ENCODE data around the gene DLEU7.

DLEU7 gene

GRCh38 chr13:50843257-50844083, at the start of gene DLEU7:
TSS of gene DLEU7 (minus strand) at chr13:50843692. CDS start at chr13:50843646, 46 bp downstream.
- DNase-seq (ENCODE audit: low read depth): no peak

DNA sequence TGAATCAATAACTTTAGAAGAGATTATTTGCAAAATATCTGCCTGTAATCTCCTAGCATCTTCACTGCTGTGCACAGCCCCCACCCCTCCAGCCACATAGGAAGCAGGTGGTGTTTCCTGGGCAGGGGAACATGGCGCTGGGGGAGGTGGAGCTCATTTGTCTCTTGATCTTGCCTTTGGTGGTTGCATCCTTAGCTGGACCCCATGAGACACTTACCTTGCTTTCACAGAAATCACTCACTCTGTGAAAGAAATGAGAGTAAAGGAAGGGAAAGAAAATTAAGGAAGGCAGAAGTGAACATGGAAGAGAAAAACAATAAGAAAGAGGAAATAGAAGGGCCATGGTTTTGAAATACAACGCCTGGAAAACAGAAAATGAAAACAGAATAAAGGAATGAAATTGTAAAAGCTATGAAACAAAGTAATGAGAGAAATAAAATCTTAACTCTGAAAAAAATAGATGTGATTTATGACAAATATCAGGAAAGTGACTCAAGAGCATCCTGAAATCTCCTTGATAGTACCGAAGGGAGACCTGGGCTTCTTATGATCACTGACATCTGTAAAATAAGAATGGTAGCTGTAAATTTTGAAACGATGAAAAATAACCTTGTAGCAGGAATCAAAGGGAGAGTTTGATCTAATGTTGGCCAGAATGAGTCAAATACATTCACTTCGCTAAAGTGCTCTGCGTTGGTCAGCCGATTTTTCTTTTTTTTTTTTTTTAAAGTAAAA, 48.9 kb upstream of the DLEU7 start:
- DNase-seq (ENCODE audit: low read depth): no peak

DNA sequence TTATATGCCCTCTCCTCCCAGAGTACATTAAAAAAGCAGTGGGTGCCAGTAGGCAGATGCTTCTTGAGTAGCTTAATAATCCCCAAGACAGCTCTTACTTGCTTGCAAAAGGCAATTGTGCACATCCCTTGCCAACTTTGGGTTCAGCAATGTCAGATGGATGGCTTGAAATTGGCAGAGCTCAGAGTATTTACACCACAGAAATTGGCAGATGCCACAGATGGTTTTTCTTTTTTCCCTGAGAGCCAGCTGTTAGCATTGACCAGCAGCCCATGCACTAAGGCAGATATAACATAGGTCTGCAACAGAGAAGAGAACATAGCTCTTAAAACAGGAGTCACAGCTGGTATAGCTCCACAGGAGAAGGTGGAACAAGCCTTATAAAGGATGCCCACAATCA, 47.7 kb upstream of the DLEU7 start:
- DNase-seq (ENCODE audit: low read depth): no peak

- DNase-seq (ENCODE audit: low read depth): no peak
These were observed 45.8 kb upstream of the DLEU7 start for GRCh38 chr13:50889317-50889716.

DNA sequence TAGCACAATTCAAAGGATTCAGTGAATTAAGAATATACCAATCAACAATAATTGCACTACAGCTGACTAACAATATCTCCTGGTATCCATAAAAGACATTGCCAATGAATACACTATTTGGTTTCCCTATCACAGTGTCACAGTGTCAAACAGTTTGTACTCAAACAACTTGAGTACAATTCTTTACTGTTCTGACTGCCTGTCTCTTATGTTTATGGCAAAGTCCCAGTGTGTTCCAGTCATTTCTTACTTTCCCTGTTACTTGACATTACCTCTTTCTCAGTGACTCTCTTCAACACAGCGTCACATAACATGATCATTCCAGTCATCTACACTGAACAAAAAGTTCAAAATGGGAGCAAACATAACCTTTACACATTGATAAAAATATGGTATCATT, 44.9 kb upstream of the DLEU7 start:
- no peak for DNase-seq (ENCODE audit: low read depth)

GRCh38 chr13:50887151-50887550, 43.7 kb upstream of the DLEU7 start:
- DNase-seq (ENCODE audit: low read depth): no peak

DNA sequence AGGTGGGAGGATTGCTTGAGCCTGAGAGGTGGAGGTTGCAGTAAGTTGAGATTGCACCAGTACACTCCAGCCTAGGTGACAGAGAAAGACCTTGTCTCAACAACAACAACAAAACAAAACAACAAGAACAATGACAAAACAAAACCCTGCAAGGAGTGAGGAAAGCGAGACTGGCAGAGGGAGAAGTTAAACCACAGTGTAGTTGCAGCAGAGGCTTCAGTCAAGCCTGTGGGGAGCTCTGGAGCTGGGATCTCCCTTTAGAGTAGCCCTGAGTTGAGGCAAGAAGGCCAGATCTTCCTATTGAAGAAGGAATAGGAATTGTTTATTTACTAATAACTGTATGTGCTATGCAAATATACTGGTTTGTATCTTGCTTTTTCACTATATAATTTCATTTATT, 40.8 kb upstream of the DLEU7 start:
- no peak for DNase-seq (ENCODE audit: low read depth)

GRCh38 chr13:50883728-50884127, 40.2 kb upstream of the DLEU7 start:
- no peak for DNase-seq (ENCODE audit: low read depth)

GRCh38 chr13:50882816-50883435, 39.4 kb upstream of the DLEU7 start:
- DNase-seq (ENCODE audit: low read depth): no peak

GRCh38 chr13:50873991-50874390, 30.5 kb upstream of the DLEU7 start:
- no peak for DNase-seq (ENCODE audit: low read depth)

DNA sequence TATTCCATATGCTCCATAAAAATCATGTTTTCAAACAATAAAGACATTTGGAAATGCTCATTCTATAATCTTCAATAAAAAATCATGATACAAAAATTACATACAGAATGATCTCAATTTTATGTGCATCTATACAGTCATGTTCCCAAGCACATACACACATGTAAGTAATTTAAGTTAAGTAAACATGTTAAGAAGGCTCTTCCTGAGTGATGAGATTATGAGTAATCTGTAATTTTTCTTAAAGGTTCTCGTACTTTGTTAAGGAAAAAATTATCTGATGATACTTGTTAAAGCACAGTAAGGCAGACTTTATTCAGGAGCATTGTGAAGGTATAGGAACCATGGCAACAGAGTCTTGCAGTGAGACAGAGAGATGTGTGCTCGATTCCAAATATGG, 30.0 kb upstream of the DLEU7 start:
- DNase-seq (ENCODE audit: low read depth): no peak

DNA sequence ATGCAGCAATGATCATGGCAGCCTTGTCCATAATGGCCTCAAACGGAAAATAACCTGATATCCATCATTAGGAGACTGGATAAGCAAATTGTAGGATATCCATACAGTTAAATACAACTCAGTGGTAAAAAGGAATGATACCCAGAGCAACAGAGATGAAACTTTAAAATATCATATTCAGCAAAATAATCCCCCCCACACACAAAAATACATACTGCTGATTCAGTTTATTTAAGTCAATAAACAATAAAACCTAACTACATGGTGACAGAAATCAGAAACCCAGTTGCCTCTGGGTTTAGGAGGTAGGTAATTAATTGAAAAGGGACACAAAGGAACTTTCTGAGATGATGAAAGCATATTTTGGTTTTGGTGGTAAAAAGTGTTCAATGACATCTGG, 27.9 kb upstream of the DLEU7 start:
- DNase-seq (ENCODE audit: low read depth): no peak

DNA sequence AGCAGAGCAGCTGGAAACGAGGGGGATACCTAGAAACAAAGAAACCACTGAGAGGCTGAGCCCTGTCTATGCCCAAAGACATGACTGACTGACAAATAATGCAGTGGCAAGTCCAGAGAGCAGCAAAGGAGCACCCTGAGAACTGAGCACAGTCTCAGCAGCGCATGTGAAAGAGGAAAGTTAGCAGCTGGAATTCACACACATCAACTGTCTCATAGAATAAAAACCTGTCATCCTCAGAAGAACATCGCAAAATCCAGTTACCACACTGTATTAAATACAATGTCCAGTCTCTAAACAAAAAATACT, 24.1 kb upstream of the DLEU7 start:
- DNase-seq (ENCODE audit: low read depth): no peak

GRCh38 chr13:50866817-50867636, 23.5 kb upstream of the DLEU7 start:
- no peak for DNase-seq (ENCODE audit: low read depth)

GRCh38 chr13:50864492-50864891, 21.0 kb upstream of the DLEU7 start:
- DNase-seq (ENCODE audit: low read depth): no peak

DNA sequence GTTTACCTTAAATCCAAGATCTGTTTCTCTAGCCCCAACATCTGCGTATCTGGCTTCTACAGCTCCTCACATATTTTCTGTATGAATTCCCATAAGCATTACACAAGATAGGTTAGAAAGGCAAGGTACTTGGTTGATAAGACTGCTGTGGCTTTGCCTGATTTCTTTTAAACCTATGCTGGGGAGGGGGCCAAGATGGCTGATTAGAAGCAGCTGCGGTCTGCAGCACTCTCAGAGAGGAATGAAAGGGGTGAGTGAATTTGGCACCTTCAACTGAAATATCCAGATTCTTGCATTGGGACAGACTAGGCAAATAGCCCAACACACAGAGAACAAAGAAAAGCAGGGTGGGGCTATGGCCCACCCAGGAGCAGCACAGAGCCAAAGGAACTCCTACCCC, 12.2 kb upstream of the DLEU7 start:
- no peak for DNase-seq (ENCODE audit: low read depth)

GRCh38 chr13:50850445-50850844, 7.0 kb upstream of the DLEU7 start:
- no peak for DNase-seq (ENCODE audit: low read depth)

- DNase-seq (ENCODE audit: low read depth): no peak
These were observed 4.0 kb upstream of the DLEU7 start for GRCh38 chr13:50847501-50847900.

DNA sequence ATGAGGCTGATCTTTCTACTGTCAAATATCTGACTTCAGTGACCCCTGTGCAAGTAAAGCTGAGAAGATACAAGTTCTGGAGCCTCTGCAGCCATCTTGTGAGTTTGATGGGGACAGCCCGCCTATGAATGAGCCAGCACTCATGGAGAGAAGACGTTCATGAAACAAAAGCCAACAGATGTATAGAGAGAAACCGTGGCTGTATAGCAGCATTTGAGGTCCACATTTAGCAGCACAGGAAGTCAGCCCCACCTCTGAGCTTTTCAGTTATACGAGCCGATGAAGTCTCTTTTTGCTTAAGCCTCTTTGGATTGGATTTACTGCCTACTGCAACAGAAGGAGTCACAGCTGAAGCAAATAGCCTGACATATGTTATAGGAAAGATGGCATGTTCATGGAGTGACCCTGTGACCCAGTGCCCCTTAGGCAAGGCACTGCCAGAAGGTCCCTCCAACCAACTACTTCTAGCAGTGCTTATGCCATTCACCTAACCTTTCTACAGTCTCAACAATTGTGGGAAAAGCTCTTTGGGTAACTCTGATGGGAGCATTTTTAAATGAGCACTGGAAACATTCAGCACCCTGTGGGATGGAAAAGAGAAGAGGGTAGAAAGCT, 3.5 kb upstream of the DLEU7 start:
- no peak for DNase-seq (ENCODE audit: low read depth)

DNA sequence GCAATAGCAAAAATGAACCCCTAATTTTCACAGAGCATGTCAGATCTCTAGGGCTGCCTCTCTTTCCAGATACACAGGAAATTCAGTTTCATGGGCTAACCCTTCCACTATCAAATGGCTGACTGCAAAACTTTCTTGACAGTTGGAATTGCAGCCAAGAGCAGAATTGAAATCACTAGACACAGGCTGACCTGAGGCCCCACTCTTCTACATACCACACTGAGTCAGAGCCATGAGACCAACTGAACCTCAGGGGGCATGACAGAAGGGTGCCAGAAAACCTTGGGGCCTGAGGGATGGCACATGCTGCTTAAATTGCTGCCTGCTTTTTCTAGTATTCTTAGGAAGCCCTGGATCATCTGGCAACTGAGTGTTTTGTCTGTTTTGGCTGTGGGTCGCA, 1.7 kb upstream of the DLEU7 start:
- no peak for DNase-seq (ENCODE audit: low read depth)

- no peak for DNase-seq (ENCODE audit: low read depth)
These were observed 788 bp upstream of the DLEU7 start for GRCh38 chr13:50844084-50844875.

All from stimulated activated CD8-positive, alpha-beta memory T cell treated with anti-CD3 and anti-CD28 coated beads, Interleukin-15, amount 100 ng/mL, for 24 hours (primary cell).